Neural crest cell (in vitro differentiated cells): ENCODE measurements around the gene RWDD3. TPM values are rescaled to one million over a fixed set of nuclear protein-coding genes. Genes with fewer than 3 reads are reported as not detected.

Experiments
- DNase-seq: peaks from one replicate; pipeline ENCODE4 v3.0.0; 2021; ENCODE audit warnings: low read depth, mixed read lengths, low spot score
- H3K27ac Mint-ChIP-seq: one replicate; pipeline ENCODE4 v1.8.0; 2021; ENCODE audit warnings: mild to moderate bottlenecking, mixed read lengths; ENCODE audit not compliant: unreplicated experiment
- H3K27me3 Mint-ChIP-seq: 2 replicates; pipeline ENCODE4 v1.8.0; 2021; ENCODE audit warnings: low read depth, mild to moderate bottlenecking, mixed read lengths
- H3K36me3 Mint-ChIP-seq: 2 replicates; pipeline ENCODE4 v1.8.0; 2021; ENCODE audit warnings: low read depth, mild to moderate bottlenecking, mixed read lengths
- H3K4me1 Mint-ChIP-seq: 2 replicates; pipeline ENCODE4 v1.8.0; 2021; ENCODE audit warnings: mixed read lengths
- H3K4me3 Mint-ChIP-seq: one replicate; pipeline ENCODE4 v1.8.0; 2021; ENCODE audit warnings: mild to moderate bottlenecking, mixed read lengths
- H3K9me3 Mint-ChIP-seq: 2 replicates; pipeline ENCODE4 v1.8.0; 2021; ENCODE audit warnings: mixed read lengths
- total RNA-seq: library from RNA; stranded (reverse); gene quantifications from 2 replicates; pipeline ENCODE4 v1.2.1, GENCODE V29; 2021
- TF ChIP-seq, protein P1 (sequence below): fragments of 200-600 bp; sonication (generic); conservative IDR thresholded peaks from 2 replicates; pipeline ENCODE4 v1.5.0; 2021; ENCODE audit warnings: antibody characterized with exemption, mild to moderate bottlenecking

The RWDD3 gene
- total RNA-seq, 1 donor from 2014 or later: 18.9 TPM

DNA sequence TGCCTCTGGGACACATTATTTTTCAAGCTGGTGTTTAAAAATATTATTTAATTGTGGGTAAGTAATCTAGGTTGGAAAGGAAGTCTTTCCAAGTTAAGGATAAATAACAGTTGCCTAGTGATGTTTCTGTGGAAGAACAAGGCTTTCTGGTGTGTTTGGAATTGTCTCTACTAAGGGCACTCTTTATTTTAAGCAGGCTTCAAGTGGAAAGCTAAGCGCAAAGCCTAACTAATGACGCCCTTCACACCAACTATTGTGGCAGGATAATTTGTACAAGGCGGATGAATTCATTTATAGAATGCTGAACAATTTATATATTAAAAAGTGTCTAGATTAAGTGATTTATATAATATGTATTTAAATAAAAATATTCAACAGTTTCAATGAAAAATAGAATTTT is 25.1 kb upstream of the RWDD3 start:
- DNase-seq: no peak
- Mint-ChIP-seq H3K4me1 (no peaks in the 10 kb centered on the region), H3K36me3 (peaks cover 3% of the 10 kb centered on the region), H3K4me3 (no peak overlapping the region), H3K9me3 (peaks cover 3% of the 10 kb centered on the region), H3K27ac (no peak overlapping the region), H3K27me3 (no peaks in the 10 kb centered on the region)
- TF ChIP-seq, protein P1, sequence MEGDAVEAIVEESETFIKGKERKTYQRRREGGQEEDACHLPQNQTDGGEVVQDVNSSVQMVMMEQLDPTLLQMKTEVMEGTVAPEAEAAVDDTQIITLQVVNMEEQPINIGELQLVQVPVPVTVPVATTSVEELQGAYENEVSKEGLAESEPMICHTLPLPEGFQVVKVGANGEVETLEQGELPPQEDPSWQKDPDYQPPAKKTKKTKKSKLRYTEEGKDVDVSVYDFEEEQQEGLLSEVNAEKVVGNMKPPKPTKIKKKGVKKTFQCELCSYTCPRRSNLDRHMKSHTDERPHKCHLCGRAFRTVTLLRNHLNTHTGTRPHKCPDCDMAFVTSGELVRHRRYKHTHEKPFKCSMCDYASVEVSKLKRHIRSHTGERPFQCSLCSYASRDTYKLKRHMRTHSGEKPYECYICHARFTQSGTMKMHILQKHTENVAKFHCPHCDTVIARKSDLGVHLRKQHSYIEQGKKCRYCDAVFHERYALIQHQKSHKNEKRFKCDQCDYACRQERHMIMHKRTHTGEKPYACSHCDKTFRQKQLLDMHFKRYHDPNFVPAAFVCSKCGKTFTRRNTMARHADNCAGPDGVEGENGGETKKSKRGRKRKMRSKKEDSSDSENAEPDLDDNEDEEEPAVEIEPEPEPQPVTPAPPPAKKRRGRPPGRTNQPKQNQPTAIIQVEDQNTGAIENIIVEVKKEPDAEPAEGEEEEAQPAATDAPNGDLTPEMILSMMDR: no peak

DNA sequence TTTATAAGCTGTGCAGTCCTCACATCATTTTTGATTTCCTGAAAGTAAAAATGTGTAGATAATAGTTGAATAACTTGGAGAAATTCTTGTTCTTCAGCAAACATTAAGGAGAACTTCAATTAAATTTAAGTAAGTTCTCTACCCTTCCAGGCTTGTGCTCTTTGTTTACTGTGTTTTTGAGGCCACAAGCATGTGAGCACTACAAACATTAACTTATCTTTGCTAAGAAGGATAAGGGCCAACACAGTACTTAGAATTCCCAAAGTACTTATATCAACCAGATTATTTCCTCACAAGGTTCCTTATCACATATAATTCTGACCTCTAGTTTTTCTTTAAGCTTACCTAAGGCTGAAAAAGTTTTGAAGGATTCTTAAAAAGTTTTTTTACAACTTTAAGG is 24.7 kb upstream of the RWDD3 start:
- H3K4me1 Mint-ChIP-seq: no peaks in the 10 kb centered on the region
- no peak overlapping the region for H3K4me3 Mint-ChIP-seq
- H3K36me3 Mint-ChIP-seq: peaks cover 3% of the 10 kb centered on the region
- H3K27ac Mint-ChIP-seq: no peak overlapping the region
- TF ChIP-seq, protein P1: no peak
- no peak for DNase-seq
- no peaks in the 10 kb centered on the region for H3K27me3 Mint-ChIP-seq
- peaks cover 3% of the 10 kb centered on the region for H3K9me3 Mint-ChIP-seq

DNA sequence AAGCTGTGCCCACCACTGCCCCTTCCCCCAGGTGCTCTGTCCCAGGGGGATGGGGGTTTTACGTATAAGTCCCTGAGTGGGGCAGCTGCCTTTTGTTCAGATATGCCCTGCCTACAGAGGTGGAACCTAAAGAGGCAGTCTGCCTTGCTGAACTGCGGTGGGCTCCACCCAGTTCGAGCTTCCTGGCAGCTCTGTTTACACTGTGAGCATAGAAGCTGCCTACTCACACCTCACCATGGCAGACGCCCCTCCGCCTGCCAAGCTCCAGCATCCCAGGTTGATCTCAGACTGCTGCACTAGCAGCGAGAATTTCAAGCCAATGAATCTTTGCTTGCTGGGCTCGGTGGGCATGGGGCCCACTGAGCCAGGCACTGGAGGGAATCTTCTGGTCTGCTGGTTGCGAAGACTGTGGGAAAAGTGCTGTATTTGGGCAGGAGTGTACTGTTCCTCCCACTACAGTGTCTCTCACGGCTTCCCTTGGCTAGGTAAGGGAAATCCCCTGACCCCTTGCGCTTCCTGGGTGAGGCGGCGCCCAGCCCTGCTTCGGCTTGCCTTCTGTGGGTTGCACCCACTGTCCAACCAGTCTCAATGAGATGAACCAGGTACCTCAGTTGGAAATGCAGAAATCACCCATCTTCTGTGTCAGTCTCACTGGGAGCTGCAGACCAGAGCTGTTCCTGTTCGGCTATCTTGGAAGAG is 17.6 kb upstream of the RWDD3 start:
- H3K4me1 Mint-ChIP-seq: no peaks in the 10 kb centered on the region
- TF ChIP-seq, protein P1: no peak
- H3K9me3 Mint-ChIP-seq: peaks cover 6% of the 10 kb centered on the region
- DNase-seq: no peak
- H3K4me3 Mint-ChIP-seq: no peak overlapping the region
- H3K36me3 Mint-ChIP-seq: peaks cover 2% of the 10 kb centered on the region
- no peaks in the 10 kb centered on the region for H3K27me3 Mint-ChIP-seq
- H3K27ac Mint-ChIP-seq: no peak overlapping the region

DNA sequence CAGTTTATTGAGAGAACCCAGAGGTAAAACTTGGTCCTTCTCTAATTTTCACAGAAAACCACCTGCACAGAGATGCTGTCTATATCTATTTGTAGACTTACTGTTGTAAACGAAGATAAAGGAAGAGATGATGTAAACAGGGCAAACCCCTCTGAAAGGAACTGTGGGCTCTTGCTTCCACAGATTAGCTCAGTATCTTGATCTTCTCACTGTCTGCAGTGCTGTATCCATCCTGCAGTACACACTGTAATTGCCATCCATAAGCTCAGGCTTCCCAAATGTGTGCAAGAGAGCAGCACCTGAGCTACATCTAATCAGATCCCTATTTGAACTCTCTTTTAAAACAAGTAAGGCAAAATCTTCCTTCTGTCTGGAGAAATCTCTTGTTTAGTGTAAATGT is 16.6 kb upstream of the RWDD3 start:
- peaks cover 2% of the 10 kb centered on the region for H3K36me3 Mint-ChIP-seq
- peaks cover 6% of the 10 kb centered on the region for H3K9me3 Mint-ChIP-seq
- TF ChIP-seq, protein P1: no peak
- no peak overlapping the region for H3K27ac Mint-ChIP-seq
- DNase-seq: no peak
- H3K4me3 Mint-ChIP-seq: no peak overlapping the region
- no peaks in the 10 kb centered on the region for H3K27me3 Mint-ChIP-seq
- no peaks in the 10 kb centered on the region for H3K4me1 Mint-ChIP-seq

DNA sequence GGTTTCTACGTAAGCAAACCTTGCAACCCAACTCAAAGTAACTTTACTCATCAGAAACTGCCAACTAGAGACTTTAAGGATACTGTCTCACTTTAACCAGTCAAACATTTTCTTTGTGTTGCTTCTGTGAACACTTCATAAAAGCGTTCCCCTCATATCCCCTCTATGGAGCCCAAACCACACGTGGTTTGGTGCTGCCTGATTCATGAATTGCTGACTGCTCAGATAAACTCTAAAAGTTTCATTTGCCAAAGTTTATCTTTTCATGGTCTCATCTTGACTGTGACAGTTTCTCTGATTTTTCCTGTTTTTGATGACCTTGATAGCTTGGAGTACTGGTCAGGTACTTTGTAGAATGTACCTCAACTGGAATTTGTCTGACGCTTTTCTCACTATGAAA is 14.6 kb upstream of the RWDD3 start:
- Mint-ChIP-seq H3K36me3 (peaks cover 2% of the 10 kb centered on the region), H3K27ac (no peak overlapping the region)

More for the DNA sequence above, 14.6 kb upstream of the RWDD3 start:
- Mint-ChIP-seq H3K4me3 (no peak overlapping the region), H3K4me1 (no peaks in the 10 kb centered on the region), H3K9me3 (peaks cover 6% of the 10 kb centered on the region), H3K27me3 (no peaks in the 10 kb centered on the region)
- TF ChIP-seq, protein P1: no peak
- no peak for DNase-seq
